Right lobe of liver (tissue), 4 donors: ENCODE results near the gene RAB11FIP3.

Experiments used
- CTCF ChIP-seq, 4 donors: fragments of 200-600 bp in 3 of 4; fragments of 450-650 bp in 1 of 4; IDR thresholded peaks; one replicate each; pipeline versions ENCODE4 v1.5.1 to v1.8.0; 2016 to 2022; ENCODE audit warnings: antibody characterized with exemption in 4 of 4, mild to moderate bottlenecking in 2 of 4
- POLR2A ChIP-seq: fragments of 450-650 bp; IDR thresholded peaks from one replicate; pipeline ENCODE4 v1.6.1; 2017; ENCODE audit warnings: antibody characterized with exemption, mild to moderate bottlenecking
- donor health status: DM: no; HTN: no; CAD: no.
- donor health status: DM: no; HTN: no; CAD: no.
- donor health status: DM: no; HTN: yes; CAD: no.

- no peak for TF ChIP-seq CTCF (IDR thresholded peaks at IDR 0.05)
- no peak for TF ChIP-seq POLR2A
These were observed 142.2 kb downstream of the RAB11FIP3 start for GRCh38 chr16:567373-568256.
